Retina (tissue), 1 donor: ENCODE measurements around the gene HACD1.

ENCODE experiments used
- DNase-seq: peaks from one replicate; pipeline ENCODE4 v3.0.0-alpha.2; 2016

Gene HACD1

DNA sequence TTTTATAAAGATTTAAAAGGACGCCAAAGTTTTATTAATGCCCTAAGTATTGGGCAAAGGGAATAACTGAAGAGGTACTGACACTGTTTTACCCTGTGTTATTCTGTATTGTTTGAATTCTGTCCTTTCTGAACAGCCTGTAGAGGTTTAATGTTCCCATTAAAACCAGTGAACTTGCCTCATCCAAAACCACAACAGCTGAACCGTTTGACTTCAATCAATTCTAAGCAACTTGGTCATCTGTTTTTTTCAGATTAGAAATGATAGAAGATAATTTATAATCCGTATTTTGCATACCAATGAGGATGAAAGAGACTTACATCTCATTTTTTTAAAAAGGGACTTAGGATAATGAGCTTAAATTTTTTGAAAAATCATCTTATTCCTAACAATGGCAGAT, 40.4 kb downstream of the HACD1 start:
- no peak for DNase-seq

DNA sequence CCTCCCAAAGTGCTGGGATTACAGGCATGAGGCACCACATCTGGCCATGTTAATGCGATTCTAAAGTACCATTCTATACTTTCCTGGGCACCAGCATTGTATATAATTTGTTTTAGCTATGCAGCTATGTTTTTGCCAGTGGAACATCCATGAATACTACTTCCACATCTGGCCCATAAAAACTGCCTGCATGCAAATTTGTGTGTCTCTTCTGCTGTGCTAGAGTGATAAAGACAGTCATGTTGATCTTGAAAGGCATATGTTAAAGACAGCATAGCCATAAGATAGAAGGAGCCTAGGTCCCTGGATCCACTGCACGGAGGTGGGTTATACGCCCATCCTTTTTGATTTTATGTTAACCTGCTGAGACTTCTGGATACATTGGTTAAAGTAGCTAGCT, 52.3 kb downstream of the HACD1 start:
- no peak for DNase-seq

DNA sequence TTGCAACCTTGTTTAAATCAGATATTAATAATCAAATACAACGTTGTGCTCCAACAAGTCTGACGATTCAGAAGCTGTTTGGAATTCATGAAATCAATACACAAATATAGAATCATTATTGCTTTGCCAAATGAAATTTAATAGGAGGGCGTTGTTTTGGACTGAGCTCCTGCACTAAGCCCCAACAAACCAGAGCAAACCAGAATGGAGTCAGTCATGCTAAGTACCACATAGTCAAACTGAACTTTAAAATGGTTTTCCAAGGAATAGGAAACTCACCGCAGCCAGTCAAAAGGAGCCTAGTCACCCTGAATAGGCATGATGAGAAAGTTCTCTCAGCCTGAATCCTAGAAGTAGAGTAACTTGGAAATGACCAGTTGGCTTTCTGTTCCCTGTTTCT, 53.7 kb downstream of the HACD1 start:
- no peak for DNase-seq

DNA sequence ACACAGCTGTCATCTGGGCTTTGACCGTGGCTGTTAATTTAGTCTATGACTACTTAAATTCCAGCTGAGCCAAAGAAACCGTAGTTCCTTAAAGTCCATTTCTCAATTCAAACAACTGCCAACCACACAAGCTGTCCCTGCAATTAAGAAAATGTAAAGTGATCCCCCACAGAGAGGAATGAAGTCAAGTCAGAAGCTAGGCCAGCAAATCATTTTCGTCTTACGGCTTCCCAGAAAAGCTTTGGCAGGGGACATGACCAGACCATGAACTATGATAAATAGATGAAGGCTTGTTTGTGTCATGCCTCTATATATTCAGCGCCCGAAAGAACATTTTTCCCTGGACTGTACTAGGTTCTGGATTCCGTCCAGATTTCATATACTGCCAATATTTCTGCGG, 54.6 kb downstream of the HACD1 start:
- DNase-seq = no peak

DNA sequence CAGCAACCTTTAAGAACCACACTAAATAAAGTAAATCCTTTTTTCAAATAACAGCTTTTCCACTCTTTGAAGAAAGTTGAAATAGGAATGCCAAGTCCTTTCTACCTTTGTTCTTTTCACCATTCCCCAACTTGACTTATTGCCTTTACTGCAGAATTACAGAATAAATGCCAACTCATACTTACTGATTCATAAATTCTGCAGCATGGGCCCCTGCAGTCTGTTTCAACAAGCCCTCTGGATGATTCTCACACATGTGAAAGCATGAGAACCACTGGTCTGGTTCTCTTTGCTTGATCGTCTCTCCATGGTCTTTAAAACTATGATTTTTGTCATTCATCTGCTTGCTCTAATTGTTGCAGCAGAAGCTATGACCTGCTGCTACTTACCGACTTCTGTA, 56.1 kb downstream of the HACD1 start:
- DNase-seq = no peak

DNA sequence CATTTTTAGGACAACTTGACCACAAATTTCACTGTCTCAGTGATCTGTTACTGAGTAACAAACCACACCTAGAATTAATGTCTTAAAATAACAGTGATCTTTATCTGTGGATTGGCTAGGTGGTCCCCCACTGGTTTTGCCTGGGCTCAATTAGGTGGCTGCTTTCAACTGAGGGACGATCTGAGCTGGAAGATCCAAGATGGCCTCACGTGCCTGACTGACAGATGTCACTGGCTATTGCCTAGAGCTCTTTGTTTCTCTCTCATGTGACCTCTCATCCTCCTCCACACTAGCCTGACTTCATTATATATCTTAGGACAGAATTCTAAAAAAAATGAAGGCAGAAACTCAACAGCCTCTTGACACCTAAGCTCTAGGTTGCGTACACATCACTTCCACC, 59.7 kb downstream of the HACD1 start:
- no peak for DNase-seq

DNA sequence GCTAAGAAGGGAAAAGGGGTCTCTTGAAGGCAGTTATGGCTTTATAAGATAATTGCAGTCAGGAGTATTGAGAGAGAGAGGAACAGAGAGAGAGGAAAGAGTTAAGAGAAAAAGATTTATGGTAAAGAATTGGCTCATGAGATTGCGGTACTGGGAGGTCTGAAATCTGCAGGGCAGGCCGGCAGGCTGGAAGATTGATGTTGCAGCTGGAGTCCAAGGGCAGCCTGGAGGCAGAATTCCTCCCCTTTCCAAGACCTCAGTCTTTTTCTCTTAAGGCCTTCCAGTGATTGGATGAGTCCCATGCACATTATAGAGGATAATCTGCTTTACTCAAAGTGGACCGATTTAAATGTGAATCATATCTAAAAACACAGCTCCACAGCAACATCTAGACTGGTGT, 68.4 kb downstream of the HACD1 start:
- no peak for DNase-seq

DNA sequence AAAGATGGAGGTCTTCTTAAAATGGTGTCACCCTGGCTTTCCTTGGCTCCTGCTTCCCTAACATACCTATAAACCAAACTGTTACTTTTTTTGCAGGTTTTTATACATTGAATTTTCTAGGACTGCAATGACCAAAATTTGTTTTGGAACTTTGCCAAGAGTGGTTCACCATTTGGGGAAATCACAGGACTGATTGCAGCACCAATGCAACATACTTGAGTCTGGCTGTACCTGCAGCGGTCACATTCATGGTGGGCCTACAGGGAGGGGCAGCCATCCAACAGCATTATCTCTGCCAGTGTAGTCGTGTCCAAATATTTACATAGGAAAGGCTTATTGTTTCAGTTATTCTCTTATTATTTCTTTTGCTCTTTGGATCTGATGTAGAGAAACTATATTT, 69.0 kb downstream of the HACD1 start:
- DNase-seq = no peak

DNA sequence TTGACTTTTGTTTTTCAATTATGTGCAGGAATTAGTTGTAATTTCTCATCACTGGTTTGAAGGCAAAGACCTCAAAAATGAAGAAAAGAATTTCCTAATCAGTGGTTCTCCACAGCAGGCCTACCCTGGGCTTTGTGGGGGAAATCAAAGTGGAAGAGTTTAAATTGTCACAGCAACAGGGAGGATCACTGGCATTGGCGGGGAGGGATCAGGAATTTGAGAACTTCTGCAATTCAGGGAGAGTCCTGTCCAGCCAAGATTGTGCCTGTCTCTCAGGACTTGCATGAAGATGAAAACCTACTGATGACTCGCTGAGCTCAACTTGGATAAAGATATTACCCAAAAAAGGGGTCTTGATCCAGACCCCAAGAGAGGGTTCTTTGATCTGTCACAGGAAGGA, 70.1 kb downstream of the HACD1 start:
- DNase-seq = no peak

DNA sequence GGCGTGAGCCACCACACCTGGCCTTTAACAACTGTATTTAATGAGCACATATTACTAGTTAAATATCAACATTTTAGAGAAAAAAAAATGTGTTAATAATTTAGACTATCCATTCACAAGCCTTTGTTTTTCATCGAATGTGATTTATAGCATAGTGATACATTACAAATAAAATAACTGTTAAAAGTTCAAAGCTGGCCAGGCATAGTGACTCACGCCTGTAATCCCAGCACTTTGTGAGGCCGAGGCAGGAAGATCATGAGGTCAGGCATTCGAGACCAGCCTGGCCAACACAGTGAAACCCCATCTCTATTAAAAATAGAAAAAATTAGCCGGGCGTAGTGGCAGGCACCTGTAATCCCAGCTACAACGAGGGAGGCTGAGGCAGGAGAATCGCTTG, 72.7 kb downstream of the HACD1 start:
- DNase-seq = no peak
